Measurements from ENCODE around the gene ATG9B. TPM values are rescaled to one million over a fixed set of nuclear protein-coding genes. Genes with fewer than 3 reads are reported as not detected.

Gene ATG9B
- total RNA-seq, 1 donor from 2014 or later, result 0.85 TPM

DNA sequence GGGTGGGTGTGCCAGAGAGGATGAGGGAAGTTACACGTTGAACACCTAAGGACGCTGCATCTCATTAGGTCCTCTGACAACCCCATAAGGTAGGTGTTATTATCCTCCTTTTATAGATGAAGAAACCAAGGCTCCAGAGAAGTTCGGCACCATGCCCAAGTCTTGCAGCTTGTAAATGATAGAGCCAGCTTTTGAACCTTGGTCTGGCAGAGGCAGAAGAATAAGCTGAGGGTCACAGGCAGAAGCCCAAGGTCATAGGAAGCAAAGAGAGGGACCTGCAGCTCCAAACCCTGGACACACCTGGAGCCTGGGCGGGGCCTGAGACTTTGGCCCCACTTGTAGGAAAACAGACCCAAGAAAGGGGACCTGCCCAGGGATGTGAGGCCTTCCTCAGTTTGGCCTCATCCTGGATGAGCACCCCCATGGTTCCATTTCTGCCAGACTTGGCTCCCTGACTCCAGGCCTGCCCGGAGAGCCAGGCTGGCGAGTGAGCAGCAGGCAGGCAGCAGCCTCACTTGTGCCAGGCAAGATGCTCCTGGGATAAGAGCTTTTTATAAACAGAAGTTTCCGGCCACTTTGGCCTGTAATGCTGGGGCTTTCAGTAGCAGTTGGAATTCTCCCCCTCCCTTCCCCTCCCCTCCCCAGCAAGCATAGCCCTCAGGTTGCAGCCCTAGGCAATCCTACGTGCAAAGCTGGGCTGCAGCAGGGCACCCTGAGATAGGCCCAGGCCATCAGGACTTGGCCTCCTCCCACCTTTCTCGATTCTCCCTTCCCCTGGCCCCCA, 48.6 kb downstream of the ATG9B start:
- DNase-seq (ENCODE audit: low spot score), result no peak
- Mint-ChIP-seq H3K9me3 (ENCODE audit: unreplicated experiment) (no peaks in the 10 kb centered on the region), H3K4me1 (ENCODE audit: unreplicated experiment) (peaks cover 13% of the 10 kb centered on the region), H3K27me3 (ENCODE audit: unreplicated experiment) (peaks cover 38% of the 10 kb centered on the region), H3K4me3 (ENCODE audit: unreplicated experiment) (peak overlapping the region; percentile 31), H3K36me3 (ENCODE audit: low read depth, unreplicated experiment) (peaks cover 12% of the 10 kb centered on the region), H3K27ac (ENCODE audit: unreplicated experiment) (no peak overlapping the region)
- TF ChIP-seq, protein P1, sequence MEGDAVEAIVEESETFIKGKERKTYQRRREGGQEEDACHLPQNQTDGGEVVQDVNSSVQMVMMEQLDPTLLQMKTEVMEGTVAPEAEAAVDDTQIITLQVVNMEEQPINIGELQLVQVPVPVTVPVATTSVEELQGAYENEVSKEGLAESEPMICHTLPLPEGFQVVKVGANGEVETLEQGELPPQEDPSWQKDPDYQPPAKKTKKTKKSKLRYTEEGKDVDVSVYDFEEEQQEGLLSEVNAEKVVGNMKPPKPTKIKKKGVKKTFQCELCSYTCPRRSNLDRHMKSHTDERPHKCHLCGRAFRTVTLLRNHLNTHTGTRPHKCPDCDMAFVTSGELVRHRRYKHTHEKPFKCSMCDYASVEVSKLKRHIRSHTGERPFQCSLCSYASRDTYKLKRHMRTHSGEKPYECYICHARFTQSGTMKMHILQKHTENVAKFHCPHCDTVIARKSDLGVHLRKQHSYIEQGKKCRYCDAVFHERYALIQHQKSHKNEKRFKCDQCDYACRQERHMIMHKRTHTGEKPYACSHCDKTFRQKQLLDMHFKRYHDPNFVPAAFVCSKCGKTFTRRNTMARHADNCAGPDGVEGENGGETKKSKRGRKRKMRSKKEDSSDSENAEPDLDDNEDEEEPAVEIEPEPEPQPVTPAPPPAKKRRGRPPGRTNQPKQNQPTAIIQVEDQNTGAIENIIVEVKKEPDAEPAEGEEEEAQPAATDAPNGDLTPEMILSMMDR (IDR thresholded peaks at IDR 0.05; ENCODE audit: unreplicated experiment), result no peak

DNA sequence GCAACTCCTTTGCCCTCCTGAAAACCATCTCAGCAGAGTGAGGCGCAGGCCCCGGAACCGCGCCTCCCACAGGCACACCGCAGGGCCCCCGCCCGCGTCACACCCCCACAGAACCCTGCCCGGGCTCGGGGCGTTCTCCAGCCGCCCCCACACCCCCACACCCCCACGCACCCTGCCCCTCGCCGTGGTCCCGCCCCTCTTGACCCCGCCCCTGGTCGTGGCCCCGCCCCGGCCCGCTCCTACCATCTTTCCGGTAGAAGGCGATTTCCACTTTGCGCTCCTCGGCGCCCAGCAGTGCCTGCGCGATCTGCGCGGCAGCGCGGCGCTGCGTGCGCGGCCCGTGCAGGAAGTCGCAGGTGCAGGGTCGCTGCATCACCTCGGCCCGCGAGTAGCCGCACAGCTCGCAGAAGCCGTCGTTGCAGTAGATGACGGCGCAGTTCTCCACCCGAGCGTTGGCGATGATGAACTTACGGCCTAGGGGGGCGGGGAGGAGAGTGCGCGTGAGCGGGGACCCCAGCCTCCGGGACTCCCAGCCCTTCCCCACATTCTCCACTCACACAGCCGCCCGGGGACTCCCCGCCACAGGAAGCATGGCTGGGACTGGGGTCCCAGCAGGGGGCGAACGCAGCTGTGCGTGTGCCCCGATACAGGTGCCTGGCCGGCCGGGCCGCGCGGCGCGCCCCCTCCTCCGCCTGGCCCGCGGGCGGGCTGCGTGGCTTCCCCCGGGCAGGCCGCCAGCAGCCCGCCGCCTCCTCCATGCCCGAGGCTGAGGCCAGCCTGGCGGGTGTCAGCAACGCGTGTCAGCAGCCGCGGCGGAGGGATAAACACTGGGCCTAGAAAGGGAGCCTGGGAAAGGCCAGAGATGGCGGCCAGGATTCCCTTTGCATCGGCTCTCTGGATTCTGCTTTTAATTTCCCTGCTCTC, 49.6 kb downstream of the ATG9B start:
- no peaks in the 10 kb centered on the region for H3K9me3 Mint-ChIP-seq (ENCODE audit: unreplicated experiment)
- DNase-seq (ENCODE audit: low spot score), result peak; percentile 36

DNA sequence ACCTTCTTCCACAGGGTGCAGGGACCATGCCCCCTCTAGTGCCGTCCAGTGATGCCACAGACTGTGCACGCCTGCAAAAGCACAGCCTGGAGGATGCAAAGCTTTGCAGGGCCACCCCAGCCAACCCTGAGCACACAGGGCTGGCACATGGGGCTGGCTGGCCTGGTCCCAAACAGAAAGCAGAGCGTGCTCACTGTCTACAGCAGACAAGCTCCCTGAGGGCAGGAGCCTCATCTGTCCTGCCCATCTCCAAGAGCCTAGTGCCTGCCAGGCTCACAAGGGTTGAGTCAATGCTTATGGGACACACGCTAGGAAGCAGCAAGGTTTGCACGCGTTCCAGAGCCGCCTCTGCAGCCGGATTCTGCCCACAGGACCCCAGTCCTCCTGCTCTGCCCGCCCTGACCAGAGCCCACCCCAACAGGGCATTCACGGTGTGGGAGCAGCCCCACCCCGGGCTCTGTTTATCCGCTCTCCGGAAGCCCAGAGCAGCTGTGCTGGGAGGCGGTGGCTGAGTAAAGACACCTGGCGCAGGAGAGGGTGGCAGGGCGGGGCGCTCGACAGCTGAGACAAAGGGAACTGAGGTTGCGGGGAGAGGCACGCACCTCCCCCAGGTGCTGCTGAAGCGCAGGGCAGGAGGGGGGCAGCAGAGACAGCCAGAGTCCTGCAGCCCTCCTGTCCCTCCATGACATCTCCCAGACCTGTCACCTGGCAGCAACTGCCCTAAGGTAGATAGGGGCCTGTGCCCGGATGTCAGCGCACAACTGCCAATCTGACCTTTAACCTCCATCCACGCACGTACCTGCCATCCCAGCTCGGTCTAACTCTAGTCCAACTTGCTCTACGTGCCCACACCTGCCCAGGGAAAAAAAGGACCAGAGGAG, 50.5 kb downstream of the ATG9B start:
- no peak overlapping the region for H3K27ac Mint-ChIP-seq (ENCODE audit: unreplicated experiment)
- peaks cover 12% of the 10 kb centered on the region for H3K4me1 Mint-ChIP-seq (ENCODE audit: unreplicated experiment)
- DNase-seq (ENCODE audit: low spot score), result no peak
- H3K36me3 Mint-ChIP-seq (ENCODE audit: low read depth, unreplicated experiment), result peaks cover 12% of the 10 kb centered on the region
- peak overlapping the region; percentile 47 for H3K4me3 Mint-ChIP-seq (ENCODE audit: unreplicated experiment)
- TF ChIP-seq, protein P1 (IDR thresholded peaks at IDR 0.05; ENCODE audit: unreplicated experiment), result no peak
- H3K27me3 Mint-ChIP-seq (ENCODE audit: unreplicated experiment), result peaks cover 41% of the 10 kb centered on the region
- H3K9me3 Mint-ChIP-seq (ENCODE audit: unreplicated experiment), result no peaks in the 10 kb centered on the region

More for the DNA sequence above, 49.6 kb downstream of the ATG9B start:
- Mint-ChIP-seq H3K27me3 (ENCODE audit: unreplicated experiment) (peaks cover 40% of the 10 kb centered on the region), H3K4me3 (ENCODE audit: unreplicated experiment) (peak overlapping the region; percentile 47), H3K4me1 (ENCODE audit: unreplicated experiment) (peaks cover 13% of the 10 kb centered on the region), H3K27ac (ENCODE audit: unreplicated experiment) (no peak overlapping the region), H3K36me3 (ENCODE audit: low read depth, unreplicated experiment) (peaks cover 12% of the 10 kb centered on the region)
- TF ChIP-seq, protein P1 (IDR thresholded peaks at IDR 0.05; ENCODE audit: unreplicated experiment), result peak; percentile 50

DNA sequence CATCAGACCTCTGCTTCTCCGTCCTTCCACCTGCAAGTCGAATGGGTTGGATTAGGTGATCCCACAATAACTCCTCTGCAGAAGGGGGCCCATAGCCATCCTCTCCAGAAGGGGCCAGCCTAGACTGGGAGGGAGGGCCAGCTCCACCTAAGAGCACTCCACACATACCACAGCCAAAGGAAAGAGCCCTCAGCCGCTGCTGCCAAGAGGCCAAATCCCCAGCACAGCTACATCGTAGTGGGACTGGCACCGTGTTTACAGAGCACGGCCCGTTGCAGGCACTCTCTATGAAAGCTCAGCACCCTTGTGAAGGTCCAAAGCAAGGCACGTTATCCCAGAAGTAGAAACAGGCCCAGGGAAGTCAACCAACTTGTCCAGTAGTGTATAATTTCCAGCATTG, 51.6 kb downstream of the ATG9B start:
- Mint-ChIP-seq H3K36me3 (ENCODE audit: low read depth, unreplicated experiment) (peaks cover 12% of the 10 kb centered on the region), H3K27me3 (ENCODE audit: unreplicated experiment) (peaks cover 40% of the 10 kb centered on the region), H3K9me3 (ENCODE audit: unreplicated experiment) (no peaks in the 10 kb centered on the region), H3K4me1 (ENCODE audit: unreplicated experiment) (peaks cover 8% of the 10 kb centered on the region), H3K27ac (ENCODE audit: unreplicated experiment) (no peak overlapping the region), H3K4me3 (ENCODE audit: unreplicated experiment) (no peak overlapping the region)
- no peak for DNase-seq (ENCODE audit: low spot score)
- TF ChIP-seq, protein P1 (IDR thresholded peaks at IDR 0.05; ENCODE audit: unreplicated experiment), result no peak

All from endothelial cell (in vitro differentiated cells).